IPS DF 19.7 (cell line): ENCODE data around the gene RGS12.
A peak's percentile ranks its signal among the peaks of the same experiment; 100 is the strongest.

Experiments used
- DNase-seq: peaks from one replicate; pipeline ENCODE4 v3.0.0-alpha.2; 2013; ENCODE audit warnings: low read depth, low spot score

Gene RGS12

GRCh38 chr4:3292571-3293400 lies at the start of gene RGS12:
RGS12 (plus strand) TSS chr4:3293021; CDS start chr4:3316171, 23,150 bp downstream.
- peak; percentile 54 for DNase-seq

GRCh38 chr4:3243136-3243780 lies 49.6 kb upstream of the RGS12 start:
- no peak for DNase-seq

- DNase-seq: no peak
These were observed 48.8 kb upstream of the RGS12 start for GRCh38 chr4:3244002-3244401.

- DNase-seq: no peak
These were observed 48.1 kb upstream of the RGS12 start for GRCh38 chr4:3244747-3245146.

- no peak for DNase-seq
These were observed 47.1 kb upstream of the RGS12 start for GRCh38 chr4:3245676-3246075.

GRCh38 chr4:3246458-3247398 lies 46.1 kb upstream of the RGS12 start:
- DNase-seq: no peak

- DNase-seq: no peak
These were observed 45.2 kb upstream of the RGS12 start for GRCh38 chr4:3247399-3248177.

GRCh38 chr4:3248178-3248480 lies 44.7 kb upstream of the RGS12 start:
- no peak for DNase-seq

GRCh38 chr4:3248811-3249661 lies 43.8 kb upstream of the RGS12 start, which contains the start of gene MSANTD1:
MSANTD1 (plus strand) TSS chr4:3249159; CDS start chr4:3249223, 64 bp downstream.
- no peak for DNase-seq

GRCh38 chr4:3249711-3250437 lies 42.9 kb upstream of the RGS12 start:
- DNase-seq: no peak

- no peak for DNase-seq
These were observed 42.3 kb upstream of the RGS12 start for GRCh38 chr4:3250438-3250955.

GRCh38 chr4:3250956-3251690 lies 41.7 kb upstream of the RGS12 start:
- no peak for DNase-seq

- no peak for DNase-seq
These were observed 40.9 kb upstream of the RGS12 start for GRCh38 chr4:3251691-3252479.

- DNase-seq: no peak
These were observed 40.4 kb upstream of the RGS12 start for GRCh38 chr4:3252480-3252828.

GRCh38 chr4:3252831-3253641 lies 39.8 kb upstream of the RGS12 start:
- DNase-seq: no peak

- DNase-seq: no peak
These were observed 39.0 kb upstream of the RGS12 start for GRCh38 chr4:3253808-3254207.
